GM21786 (cell line): ENCODE measurements around the gene COPS3.

ENCODE experiments used
- ATAC-seq: cut with Tn5 transposase; IDR thresholded peaks from one replicate; pipeline ENCODE4 v1.9.1; 2021; ENCODE audit not compliant: unreplicated experiment

The COPS3 gene

GRCh38 chr17:17252149-17252661, 28.8 kb downstream of the COPS3 start:
- no peak for ATAC-seq

- no peak for ATAC-seq
These were observed 34.2 kb downstream of the COPS3 start for GRCh38 chr17:17246879-17247278.

- no peak for ATAC-seq
These were observed 37.9 kb downstream of the COPS3 start for GRCh38 chr17:17243163-17243562.

- ATAC-seq: no peak
These were observed 38.8 kb downstream of the COPS3 start for GRCh38 chr17:17242246-17242645.

- no peak for ATAC-seq
These were observed 39.4 kb downstream of the COPS3 start for GRCh38 chr17:17241656-17242055.

- ATAC-seq: no peak
These were observed 41.2 kb downstream of the COPS3 start for GRCh38 chr17:17239832-17240231.

- peak; percentile 76 for ATAC-seq
These were observed 43.8 kb downstream of the COPS3 start, which contains the start of gene FLCN for GRCh38 chr17:17237026-17237799. Gene FLCN (minus strand): TSS chr17:17237168. CDS start chr17:17228137, 9,031 bp downstream.

- no peak for ATAC-seq
These were observed 44.6 kb downstream of the COPS3 start for GRCh38 chr17:17236295-17237025.

- ATAC-seq: no peak
These were observed 45.6 kb downstream of the COPS3 start for GRCh38 chr17:17235212-17236174.

GRCh38 chr17:17232303-17232621, 48.8 kb downstream of the COPS3 start:
- no peak for ATAC-seq

- ATAC-seq: no peak
These were observed 49.3 kb downstream of the COPS3 start for GRCh38 chr17:17231621-17232302.

GRCh38 chr17:17229416-17230384, 51.3 kb downstream of the COPS3 start:
- ATAC-seq: no peak

- ATAC-seq: no peak
These were observed 52.3 kb downstream of the COPS3 start for GRCh38 chr17:17228521-17229279.

GRCh38 chr17:17227608-17228520, 53.2 kb downstream of the COPS3 start:
- ATAC-seq: no peak

- no peak for ATAC-seq
These were observed 54.4 kb downstream of the COPS3 start for GRCh38 chr17:17226451-17227265.

GRCh38 chr17:17225901-17226300, 55.1 kb downstream of the COPS3 start:
- no peak for ATAC-seq

- ATAC-seq: no peak
These were observed 56.9 kb downstream of the COPS3 start for GRCh38 chr17:17224137-17224536.
